Activated naive CD4-positive, alpha-beta T cell treated with anti-CD3 and anti-CD28 coated beads, Interleukin-2, amount 50 U/mL, for 24 hours (primary cell): ENCODE data around the gene SLC16A14.
"Not testable (repeated sequence)": the region's sequence is repeated elsewhere in the genome, so short reads cannot be mapped to it uniquely, and the experiment has no call there.

ENCODE experiments used
- H3K27ac Mint-ChIP-seq: one replicate; pipeline ENCODE4 v1.8.0; 2021; ENCODE audit warnings: mild to moderate bottlenecking, mixed read lengths
- H3K27me3 Mint-ChIP-seq: one replicate; pipeline ENCODE4 v1.8.0; 2021; ENCODE audit warnings: mixed read lengths
- H3K36me3 Mint-ChIP-seq: one replicate; pipeline ENCODE4 v1.8.0; 2021; ENCODE audit warnings: mixed read lengths
- H3K4me1 Mint-ChIP-seq: one replicate; pipeline ENCODE4 v1.8.0; 2021; ENCODE audit warnings: mixed read lengths
- H3K4me3 Mint-ChIP-seq: one replicate; pipeline ENCODE4 v1.8.0; 2021; ENCODE audit warnings: mild to moderate bottlenecking, mixed read lengths
- H3K9me3 Mint-ChIP-seq: one replicate; pipeline ENCODE4 v1.8.0; 2021; ENCODE audit warnings: mixed read lengths

SLC16A14 gene, protein sequence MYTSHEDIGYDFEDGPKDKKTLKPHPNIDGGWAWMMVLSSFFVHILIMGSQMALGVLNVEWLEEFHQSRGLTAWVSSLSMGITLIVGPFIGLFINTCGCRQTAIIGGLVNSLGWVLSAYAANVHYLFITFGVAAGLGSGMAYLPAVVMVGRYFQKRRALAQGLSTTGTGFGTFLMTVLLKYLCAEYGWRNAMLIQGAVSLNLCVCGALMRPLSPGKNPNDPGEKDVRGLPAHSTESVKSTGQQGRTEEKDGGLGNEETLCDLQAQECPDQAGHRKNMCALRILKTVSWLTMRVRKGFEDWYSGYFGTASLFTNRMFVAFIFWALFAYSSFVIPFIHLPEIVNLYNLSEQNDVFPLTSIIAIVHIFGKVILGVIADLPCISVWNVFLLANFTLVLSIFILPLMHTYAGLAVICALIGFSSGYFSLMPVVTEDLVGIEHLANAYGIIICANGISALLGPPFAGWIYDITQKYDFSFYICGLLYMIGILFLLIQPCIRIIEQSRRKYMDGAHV

GRCh38 chr2:230068651-230069055 is at the start of gene SLC16A14:
Gene SLC16A14, minus strand, starts transcription at chr2:230068924. Its CDS starts 9,572 bp downstream, at chr2:230059352.
- Mint-ChIP-seq H3K27ac (no peak within 1 kb of the TSS), H3K9me3 (peaks cover 3% of the 10 kb centered on the region)

GRCh38 chr2:230106771-230107170 is 38.0 kb upstream of the SLC16A14 start:
- H3K4me1 Mint-ChIP-seq, result no peaks in the 10 kb centered on the region
- peaks cover 24% of the 10 kb centered on the region for H3K9me3 Mint-ChIP-seq
- peaks cover 19% of the 10 kb centered on the region for H3K36me3 Mint-ChIP-seq
- H3K27ac Mint-ChIP-seq, result no peak overlapping the region
- no peak overlapping the region for H3K4me3 Mint-ChIP-seq
- peaks cover 8% of the 10 kb centered on the region for H3K27me3 Mint-ChIP-seq

More at GRCh38 chr2:230068651-230069055, at the start of gene SLC16A14:
- H3K27me3 Mint-ChIP-seq, result peaks cover 2% of the 10 kb centered on the region
- peaks cover 15% of the 10 kb centered on the region for H3K4me1 Mint-ChIP-seq
- H3K4me3 Mint-ChIP-seq, result peak within 1 kb of the TSS; percentile 88
- H3K36me3 Mint-ChIP-seq, result no peaks in the 10 kb centered on the region

GRCh38 chr2:230101967-230102366 is 33.2 kb upstream of the SLC16A14 start:
- H3K27ac Mint-ChIP-seq, H3K27me3 Mint-ChIP-seq, H3K4me1 Mint-ChIP-seq, H3K4me3 Mint-ChIP-seq: not testable (repeated sequence)
- Mint-ChIP-seq H3K9me3 (peaks cover 16% of the 10 kb centered on the region), H3K36me3 (peaks cover 14% of the 10 kb centered on the region)

GRCh38 chr2:230097841-230098240 is 29.1 kb upstream of the SLC16A14 start:
- H3K27ac Mint-ChIP-seq, result no peak overlapping the region
- H3K27me3 Mint-ChIP-seq, result peaks cover 6% of the 10 kb centered on the region
- peaks cover 7% of the 10 kb centered on the region for H3K36me3 Mint-ChIP-seq
- no peaks in the 10 kb centered on the region for H3K4me1 Mint-ChIP-seq
- no peak overlapping the region for H3K4me3 Mint-ChIP-seq
- peaks cover 1% of the 10 kb centered on the region for H3K9me3 Mint-ChIP-seq

DNA sequence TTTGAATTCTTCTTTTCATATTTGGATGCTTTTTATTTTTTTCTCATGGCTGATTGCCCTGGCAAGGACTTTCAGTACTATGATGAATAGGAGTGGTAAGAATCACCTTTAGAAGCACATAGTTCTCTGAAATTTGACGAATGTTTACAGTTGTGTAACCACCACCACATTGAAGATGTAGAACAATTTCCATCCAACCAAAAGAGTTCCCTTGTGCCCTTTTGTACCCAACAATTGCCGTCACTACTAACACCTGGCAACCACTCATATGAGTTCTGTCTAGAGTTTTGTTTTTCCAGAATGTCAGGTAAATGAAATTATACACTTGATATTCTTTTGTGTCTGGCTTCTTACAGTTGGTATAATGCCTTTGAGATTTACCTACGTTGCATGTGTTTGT is 28.7 kb upstream of the SLC16A14 start:
- H3K36me3 Mint-ChIP-seq, result peaks cover 6% of the 10 kb centered on the region
- peaks cover 7% of the 10 kb centered on the region for H3K27me3 Mint-ChIP-seq
- H3K27ac Mint-ChIP-seq, result no peak overlapping the region
- no peak overlapping the region for H3K4me3 Mint-ChIP-seq
- no peaks in the 10 kb centered on the region for H3K9me3 Mint-ChIP-seq
- H3K4me1 Mint-ChIP-seq, result no peaks in the 10 kb centered on the region

DNA sequence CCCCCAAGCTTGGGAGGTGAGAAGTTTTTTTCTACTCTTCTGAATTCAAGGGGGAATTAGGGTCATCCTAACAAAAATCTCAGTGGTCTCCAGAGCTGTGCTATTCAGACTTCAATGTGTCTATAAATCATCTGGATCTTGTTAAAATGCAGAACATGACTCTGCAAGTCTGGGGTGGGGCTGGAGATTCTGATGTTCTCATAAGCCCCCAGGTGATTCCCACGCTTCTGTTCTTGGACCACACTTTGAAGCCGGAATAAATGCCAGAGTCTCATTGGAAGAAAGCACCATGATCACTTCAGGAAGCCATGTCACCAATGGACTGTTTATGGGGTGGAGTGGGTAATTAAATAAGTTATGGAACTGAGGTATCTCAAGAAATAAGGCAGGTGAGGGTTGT is 22.2 kb upstream of the SLC16A14 start:
- Mint-ChIP-seq H3K27ac (no peak overlapping the region), H3K36me3 (no peaks in the 10 kb centered on the region), H3K27me3 (peaks cover 11% of the 10 kb centered on the region), H3K4me3 (no peak overlapping the region), H3K4me1 (no peaks in the 10 kb centered on the region), H3K9me3 (no peaks in the 10 kb centered on the region)

- H3K27me3 Mint-ChIP-seq, result peaks cover 4% of the 10 kb centered on the region
- no peak overlapping the region for H3K27ac Mint-ChIP-seq
These were observed 16.5 kb upstream of the SLC16A14 start for GRCh38 chr2:230085201-230085600.

DNA sequence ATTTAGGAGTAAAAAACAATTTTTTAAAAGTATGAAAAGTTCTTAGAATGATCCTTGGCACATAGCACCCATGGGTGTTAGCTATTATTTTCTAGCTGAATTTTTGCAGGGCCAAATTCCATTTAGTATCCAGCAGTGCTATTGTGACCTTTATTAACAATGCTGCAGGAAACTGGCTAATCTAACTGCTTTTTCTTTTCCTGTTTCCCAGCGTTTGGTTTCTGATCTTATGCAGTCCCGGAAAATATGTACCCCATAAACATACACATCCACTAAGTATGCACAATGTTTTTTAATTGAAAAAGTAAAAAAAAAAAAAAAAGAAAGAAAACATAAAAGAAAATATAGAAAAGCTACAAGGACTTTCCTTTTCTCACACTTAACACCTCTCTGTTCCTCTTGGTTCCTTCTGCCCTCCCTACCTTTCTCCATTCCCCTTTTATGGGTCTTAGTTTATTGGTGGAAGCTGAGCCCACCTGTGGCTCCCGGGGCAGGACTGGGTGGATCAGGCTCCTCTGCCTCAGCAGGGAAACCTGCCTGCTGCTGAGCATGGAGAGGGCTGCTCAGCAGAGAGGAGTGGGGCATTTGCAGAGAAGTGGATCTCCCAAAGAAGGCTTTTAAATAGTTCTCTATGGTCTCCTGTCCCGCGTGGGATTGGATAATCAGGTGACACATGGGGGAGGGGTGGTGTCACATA is 9.3 kb upstream of the SLC16A14 start:
- no peak overlapping the region for H3K27ac Mint-ChIP-seq
- H3K4me1 Mint-ChIP-seq, result no peaks in the 10 kb centered on the region
- H3K4me3 Mint-ChIP-seq, result no peak overlapping the region
- peaks cover 7% of the 10 kb centered on the region for H3K9me3 Mint-ChIP-seq
- H3K27me3 Mint-ChIP-seq, result no peaks in the 10 kb centered on the region
- no peaks in the 10 kb centered on the region for H3K36me3 Mint-ChIP-seq

More at GRCh38 chr2:230085201-230085600, 16.5 kb upstream of the SLC16A14 start:
- no peak overlapping the region for H3K4me3 Mint-ChIP-seq
- no peaks in the 10 kb centered on the region for H3K9me3 Mint-ChIP-seq
- H3K4me1 Mint-ChIP-seq, result no peaks in the 10 kb centered on the region
- no peaks in the 10 kb centered on the region for H3K36me3 Mint-ChIP-seq

DNA sequence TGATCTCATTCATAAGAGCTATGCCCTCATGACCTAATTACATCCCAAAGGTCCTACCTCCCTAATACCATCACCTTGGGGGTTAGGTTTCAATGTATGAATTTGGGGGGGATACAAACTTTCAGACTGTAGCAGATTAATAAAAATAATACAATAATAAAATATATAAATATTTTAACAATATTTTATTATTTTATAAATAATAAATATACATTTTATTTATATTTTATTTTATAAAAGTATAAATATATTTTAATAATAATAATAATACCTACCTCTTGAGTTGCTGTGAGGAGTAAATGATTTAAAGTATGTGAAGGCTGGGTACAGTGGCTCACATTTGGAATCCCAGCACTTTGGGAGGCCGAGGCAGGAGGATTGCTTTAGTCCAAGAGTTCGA is 8.1 kb upstream of the SLC16A14 start:
- Mint-ChIP-seq H3K27ac (no peak overlapping the region), H3K36me3 (no peaks in the 10 kb centered on the region), H3K27me3 (no peaks in the 10 kb centered on the region), H3K9me3 (peaks cover 7% of the 10 kb centered on the region), H3K4me3 (no peak overlapping the region), H3K4me1 (no peaks in the 10 kb centered on the region)

DNA sequence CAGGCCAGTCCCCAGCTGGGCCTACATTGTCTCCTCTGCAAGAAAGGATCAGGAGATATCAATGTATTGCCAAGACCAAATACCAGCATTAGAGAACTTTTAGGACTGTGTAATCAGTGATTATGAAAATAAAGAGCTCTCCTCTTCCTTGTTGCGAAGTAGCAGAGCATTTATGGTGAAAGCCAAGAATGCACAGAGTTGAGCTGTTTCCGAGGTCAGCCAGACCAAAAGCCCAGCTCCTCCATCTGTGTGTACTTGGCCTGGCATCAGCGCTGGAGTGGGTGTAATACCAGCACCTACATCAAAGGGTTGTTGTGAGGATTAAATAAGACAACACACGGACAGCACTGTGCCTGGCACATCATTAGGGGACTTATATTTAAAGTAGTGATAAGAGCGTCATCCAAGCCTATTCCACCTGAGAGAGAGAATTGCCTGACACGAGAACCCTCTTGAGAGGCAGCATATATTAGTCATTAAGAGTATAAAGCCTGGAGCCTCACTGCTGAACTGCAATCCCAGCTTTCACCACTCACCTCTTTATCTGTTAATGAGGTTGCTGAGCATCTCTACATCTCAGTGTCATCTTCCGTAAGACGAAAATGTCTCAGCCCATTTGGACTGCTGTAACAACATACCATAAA is 7.4 kb upstream of the SLC16A14 start:
- Mint-ChIP-seq H3K9me3 (peaks cover 7% of the 10 kb centered on the region), H3K27ac (no peak overlapping the region), H3K4me3 (no peak overlapping the region), H3K36me3 (no peaks in the 10 kb centered on the region), H3K27me3 (no peaks in the 10 kb centered on the region), H3K4me1 (no peaks in the 10 kb centered on the region)

DNA sequence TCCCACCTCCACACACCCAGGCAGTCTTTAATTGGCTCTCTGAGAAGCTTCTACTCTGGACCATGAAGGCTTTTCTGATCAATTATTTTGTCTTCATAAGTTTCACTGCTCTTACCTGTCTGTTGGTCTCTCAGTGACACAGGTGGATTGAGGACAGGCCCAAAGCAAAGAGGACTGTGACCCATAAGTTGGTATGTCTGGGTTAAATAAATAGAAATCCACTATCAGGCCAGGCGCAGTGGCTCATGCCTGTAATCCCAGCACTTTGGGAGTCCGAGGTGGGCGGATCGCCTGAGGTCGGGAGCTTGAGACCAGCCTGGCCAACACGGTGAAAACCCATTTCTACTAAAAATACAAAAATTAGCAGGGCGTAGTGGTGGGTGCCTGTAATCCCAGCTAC is 2.7 kb upstream of the SLC16A14 start:
- Mint-ChIP-seq H3K4me1 (peaks cover 15% of the 10 kb centered on the region), H3K4me3 (no peak overlapping the region), H3K27ac (no peak overlapping the region), H3K27me3 (peaks cover 2% of the 10 kb centered on the region), H3K9me3 (peaks cover 7% of the 10 kb centered on the region), H3K36me3 (no peaks in the 10 kb centered on the region)

DNA sequence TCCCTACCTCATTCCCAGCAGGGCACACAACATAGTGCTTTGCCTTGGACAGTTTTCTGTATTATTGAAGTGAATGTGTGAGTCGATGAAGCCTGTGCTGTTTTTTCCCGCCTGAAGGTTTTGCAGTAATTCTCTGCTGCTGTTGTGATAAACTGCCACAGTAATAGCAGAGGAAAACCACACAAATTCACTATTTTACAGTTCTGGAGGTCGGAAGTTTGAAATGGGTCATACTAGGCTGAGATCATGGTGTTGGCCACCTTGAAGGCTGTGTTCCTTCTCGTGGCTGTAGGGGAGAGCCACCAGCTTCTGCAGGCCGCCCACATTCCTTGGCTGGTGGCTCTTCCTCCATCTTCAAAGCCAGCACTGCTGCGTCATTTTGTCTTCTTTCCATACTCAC is 678 bp upstream of the SLC16A14 start:
- Mint-ChIP-seq H3K36me3 (no peaks in the 10 kb centered on the region), H3K27ac (no peak overlapping the region), H3K27me3 (peaks cover 2% of the 10 kb centered on the region), H3K9me3 (peaks cover 7% of the 10 kb centered on the region), H3K4me1 (peaks cover 15% of the 10 kb centered on the region), H3K4me3 (peak overlapping the region; percentile 88)

DNA sequence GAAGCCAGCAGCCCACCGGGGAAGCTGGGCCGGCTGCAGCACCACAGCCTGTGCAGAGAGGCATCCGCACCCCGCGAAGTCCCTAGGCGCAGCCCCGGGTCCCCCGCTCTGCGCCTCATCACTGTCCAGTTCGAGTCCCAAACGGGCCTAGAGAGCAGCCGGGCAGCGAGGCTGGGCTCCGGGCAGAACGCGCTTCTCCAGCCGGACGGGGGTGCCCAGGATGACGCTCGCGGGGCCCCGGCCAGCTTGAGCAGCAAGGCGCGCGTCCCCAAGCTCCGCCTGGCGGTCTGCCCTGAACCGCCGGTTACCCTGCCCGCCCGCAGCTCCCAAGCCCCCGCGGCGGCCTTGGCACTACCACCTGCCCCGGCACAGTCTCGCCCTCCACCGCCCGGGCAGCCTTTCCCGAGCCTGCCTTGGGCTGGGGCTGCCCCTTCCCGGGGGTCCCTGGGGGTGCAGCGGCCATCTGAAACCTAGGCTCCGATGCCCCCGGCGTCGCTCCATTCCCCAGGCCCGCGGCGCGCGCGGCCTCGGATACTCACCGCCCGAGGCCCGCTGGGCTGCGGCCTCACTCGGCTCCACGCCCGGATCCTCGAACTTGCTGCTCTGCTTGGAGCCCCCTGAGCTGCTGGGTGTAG is 591 bp downstream of the SLC16A14 start:
- no peak overlapping the region for H3K27ac Mint-ChIP-seq
- no peaks in the 10 kb centered on the region for H3K9me3 Mint-ChIP-seq
- peaks cover 2% of the 10 kb centered on the region for H3K27me3 Mint-ChIP-seq
- H3K4me3 Mint-ChIP-seq, result peak overlapping the region; percentile 88
- peaks cover 18% of the 10 kb centered on the region for H3K4me1 Mint-ChIP-seq
- H3K36me3 Mint-ChIP-seq, result no peaks in the 10 kb centered on the region

- Mint-ChIP-seq H3K4me1 (peaks cover 16% of the 10 kb centered on the region), H3K27ac (no peak overlapping the region), H3K4me3 (peak overlapping the region; percentile 53), H3K9me3 (no peaks in the 10 kb centered on the region), H3K36me3 (peaks cover 4% of the 10 kb centered on the region), H3K27me3 (no peaks in the 10 kb centered on the region)
These were observed 7.9 kb downstream of the SLC16A14 start for GRCh38 chr2:230060672-230061293.
